Tibial nerve (tissue), 4 donors: ENCODE data around the gene CCDC185.

Experiments
- EP300 ChIP-seq, 2 donors: sonication (generic); formaldehyde crosslinking; IDR thresholded peaks; one replicate each; pipeline ENCODE4 v1.6.1; 2017; ENCODE audit warnings: antibody characterized with exemption in 2 of 2, mild to moderate bottlenecking in 1 of 2
- POLR2A ChIP-seq, 2 donors: fragments of 450-650 bp; IDR thresholded peaks; one replicate each; pipeline ENCODE4 v1.6.1; 2017; ENCODE audit warnings: antibody characterized with exemption in 2 of 2, mild to moderate bottlenecking in 2 of 2, moderate library complexity in 2 of 2
- TF ChIP-seq, protein P1 (sequence below), 5 experiments: fragments of 200-600 bp in 3 of 5; fragments of 450-650 bp in 2 of 5; sonication (generic) in 3 of 5; IDR thresholded peaks; one replicate each; pipeline ENCODE4 v1.5.1; 2016 to 2019; ENCODE audit warnings: antibody characterized with exemption in 5 of 5, mild to moderate bottlenecking in 3 of 5, moderate library complexity in 2 of 5

DNA sequence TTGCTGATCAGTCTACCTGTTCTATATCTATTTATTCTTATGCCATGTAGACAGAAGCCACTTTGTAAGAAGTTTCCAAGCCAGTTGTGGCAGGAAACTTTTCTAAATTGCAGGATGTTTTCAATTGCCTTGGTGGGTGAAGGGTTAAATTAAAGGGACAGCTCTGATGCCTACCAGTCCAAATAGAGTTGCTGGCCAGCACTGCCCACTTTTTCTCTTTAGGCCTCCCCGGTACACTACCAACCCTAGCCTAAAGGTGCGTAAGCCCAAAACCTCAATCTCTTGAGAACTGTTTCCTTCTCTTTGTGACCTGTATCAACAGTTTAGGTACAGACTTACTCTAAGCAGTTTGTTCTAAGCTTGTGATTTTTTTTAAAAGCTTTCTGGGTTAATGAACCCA lies 44.8 kb upstream of the CCDC185 start:
- TF ChIP-seq, protein P1, sequence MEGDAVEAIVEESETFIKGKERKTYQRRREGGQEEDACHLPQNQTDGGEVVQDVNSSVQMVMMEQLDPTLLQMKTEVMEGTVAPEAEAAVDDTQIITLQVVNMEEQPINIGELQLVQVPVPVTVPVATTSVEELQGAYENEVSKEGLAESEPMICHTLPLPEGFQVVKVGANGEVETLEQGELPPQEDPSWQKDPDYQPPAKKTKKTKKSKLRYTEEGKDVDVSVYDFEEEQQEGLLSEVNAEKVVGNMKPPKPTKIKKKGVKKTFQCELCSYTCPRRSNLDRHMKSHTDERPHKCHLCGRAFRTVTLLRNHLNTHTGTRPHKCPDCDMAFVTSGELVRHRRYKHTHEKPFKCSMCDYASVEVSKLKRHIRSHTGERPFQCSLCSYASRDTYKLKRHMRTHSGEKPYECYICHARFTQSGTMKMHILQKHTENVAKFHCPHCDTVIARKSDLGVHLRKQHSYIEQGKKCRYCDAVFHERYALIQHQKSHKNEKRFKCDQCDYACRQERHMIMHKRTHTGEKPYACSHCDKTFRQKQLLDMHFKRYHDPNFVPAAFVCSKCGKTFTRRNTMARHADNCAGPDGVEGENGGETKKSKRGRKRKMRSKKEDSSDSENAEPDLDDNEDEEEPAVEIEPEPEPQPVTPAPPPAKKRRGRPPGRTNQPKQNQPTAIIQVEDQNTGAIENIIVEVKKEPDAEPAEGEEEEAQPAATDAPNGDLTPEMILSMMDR (IDR thresholded peaks at IDR 0.05), result no peak
- TF ChIP-seq POLR2A (IDR thresholded peaks at IDR 0.05) (no peak), EP300 (IDR thresholded peaks at IDR 0.05) (no peak)
